ENCODE data around the gene DICER1.

The DICER1 gene

GRCh38 chr14:95049952-95050351, 107.4 kb downstream of the DICER1 start:
- DNase-seq: no peak

- no peak for DNase-seq
Measured at GRCh38 chr14:95048771-95049312, 108.5 kb downstream of the DICER1 start.

GRCh38 chr14:95047754-95048153, 109.6 kb downstream of the DICER1 start:
- DNase-seq: no peak

GRCh38 chr14:95046711-95047681, 110.3 kb downstream of the DICER1 start:
- no peak for DNase-seq

- no peak for DNase-seq
Measured at GRCh38 chr14:95045836-95046430, 111.4 kb downstream of the DICER1 start.

GRCh38 chr14:95045106-95045701, 112.1 kb downstream of the DICER1 start:
- DNase-seq: no peak

GRCh38 chr14:95044463-95045105, 112.7 kb downstream of the DICER1 start:
- no peak for DNase-seq

GRCh38 chr14:95043732-95044462, 113.4 kb downstream of the DICER1 start:
- no peak for DNase-seq

- no peak for DNase-seq
Measured at GRCh38 chr14:95043314-95043713, 114.0 kb downstream of the DICER1 start.

GRCh38 chr14:95041477-95042020, 115.8 kb downstream of the DICER1 start:
- no peak for DNase-seq

- no peak for DNase-seq
Measured at GRCh38 chr14:95040708-95041476, 116.4 kb downstream of the DICER1 start.

GRCh38 chr14:95039993-95040348, 117.4 kb downstream of the DICER1 start:
- no peak for DNase-seq

GRCh38 chr14:95039259-95039992, 117.9 kb downstream of the DICER1 start:
- no peak for DNase-seq

GRCh38 chr14:95038521-95039250, 118.6 kb downstream of the DICER1 start:
- DNase-seq: no peak

GRCh38 chr14:95037273-95037672, 120.1 kb downstream of the DICER1 start:
- no peak for DNase-seq
